ENCODE results near the gene SLC33A1.
A peak's percentile ranks its signal among the peaks of the same experiment; 100 is the strongest.
"Not testable (repeated sequence)": the region's sequence is repeated elsewhere in the genome, so short reads cannot be mapped to it uniquely, and the experiment has no call there.

SLC33A1 gene

DNA sequence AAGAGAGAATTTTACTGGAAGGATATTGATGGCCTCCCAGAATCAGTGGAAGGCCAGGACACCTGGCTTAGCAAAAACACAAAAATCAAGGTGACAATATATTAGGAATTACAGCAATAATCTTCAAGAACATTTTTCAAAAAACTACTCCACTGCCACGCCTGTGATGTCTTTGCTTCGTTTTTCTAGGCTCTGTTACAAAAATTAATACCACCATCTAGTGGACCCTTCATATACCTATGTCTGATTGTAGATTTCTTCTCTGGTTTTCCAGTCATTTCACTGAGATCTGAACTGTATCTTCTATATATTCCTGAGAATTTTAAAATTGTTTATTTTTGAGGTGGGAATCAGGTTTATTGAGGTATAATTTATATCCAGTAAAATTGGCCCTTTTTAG lies 5.6 kb upstream of the SLC33A1 start:
- no peak for DNase-seq (ENCODE audit: low read depth)
- peak; percentile 41 for TF ChIP-seq CTCF (conservative IDR thresholded peaks at IDR 0.05; ENCODE audit: low read length)
- no peak overlapping the region for H3K4me3 ChIP-seq (ENCODE audit: low read length)

DNA sequence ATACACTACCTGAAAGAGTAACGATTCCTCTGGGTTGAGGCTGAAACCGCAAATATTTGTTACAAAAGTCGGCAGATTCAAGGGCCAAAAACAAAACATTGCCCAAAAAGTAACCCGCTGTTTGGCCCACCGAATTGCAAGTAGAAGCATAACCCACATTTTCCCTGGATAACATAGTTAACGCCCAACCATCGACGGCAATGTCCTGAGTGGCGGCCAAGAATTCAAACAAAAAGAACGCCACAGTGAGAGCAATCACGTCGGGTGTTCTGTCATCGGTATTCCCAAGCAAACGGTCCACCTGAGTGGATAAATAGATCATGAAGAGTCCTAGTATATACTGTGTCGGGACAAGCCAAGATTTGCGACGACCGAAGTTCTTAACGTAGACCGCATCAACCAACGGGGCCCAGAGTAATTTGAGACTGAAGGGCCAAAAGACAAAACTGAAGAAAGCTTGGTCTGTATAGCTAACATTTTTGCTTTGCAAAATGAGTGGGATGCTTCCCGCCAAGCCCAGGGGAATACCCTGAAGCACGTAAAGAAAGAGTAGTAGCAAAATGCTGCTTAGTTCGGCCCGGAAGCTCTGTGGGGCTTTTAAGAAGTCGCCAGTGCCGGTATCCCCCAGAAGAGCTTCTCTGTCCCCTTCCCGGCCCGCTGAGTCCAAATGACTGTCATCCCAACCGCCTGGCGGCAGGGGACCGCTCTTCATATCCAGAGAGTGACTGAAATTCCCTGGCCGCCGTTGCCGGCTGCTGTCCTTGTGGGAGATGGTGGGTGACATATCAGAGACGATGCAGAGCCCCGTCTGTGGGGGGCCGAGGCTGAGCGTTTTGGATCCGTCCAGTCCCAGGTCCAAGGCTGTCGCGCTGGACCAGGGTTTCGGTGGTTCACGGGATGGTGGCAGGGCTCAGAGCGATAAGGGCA lies 750 bp downstream of the SLC33A1 start:
- H3K4me3 ChIP-seq (ENCODE audit: low read length), result peak overlapping the region; percentile 78
- no peak for DNase-seq (ENCODE audit: low read depth)
- TF ChIP-seq CTCF (conservative IDR thresholded peaks at IDR 0.05; ENCODE audit: low read length), result no peak

GRCh38 chr3:155852341-155852740 lies 1.9 kb downstream of the SLC33A1 start:
- H3K4me3 ChIP-seq (ENCODE audit: low read length), result peak overlapping the region; percentile 78
- DNase-seq (ENCODE audit: low read depth), result no peak
- no peak for TF ChIP-seq CTCF (conservative IDR thresholded peaks at IDR 0.05; ENCODE audit: low read length)

- not testable (repeated sequence) for H3K4me3 ChIP-seq (ENCODE audit: low read length); DNase-seq (ENCODE audit: low read depth)
Measured at GRCh38 chr3:155849404-155849803, 4.8 kb downstream of the SLC33A1 start.

DNA sequence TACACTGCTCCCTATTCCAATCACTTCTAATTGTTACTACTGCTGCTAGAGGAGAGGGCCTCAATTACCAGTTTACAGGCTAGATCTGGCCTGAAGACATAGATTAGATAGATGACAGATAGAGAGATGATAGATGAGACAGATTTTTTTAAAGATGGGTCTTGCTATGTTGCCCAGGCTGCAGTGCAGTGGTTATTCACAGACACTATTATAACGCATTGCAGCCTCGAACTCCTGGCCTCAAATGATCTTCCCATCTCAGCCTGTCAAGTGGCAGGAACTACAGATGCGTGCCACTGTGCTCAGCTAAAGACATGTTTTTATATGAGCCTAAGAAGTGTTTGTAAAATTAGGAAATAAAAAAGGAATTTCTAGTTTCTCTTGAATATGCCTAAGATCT lies 6.2 kb downstream of the SLC33A1 start:
- H3K4me3 ChIP-seq (ENCODE audit: low read length), result no peak overlapping the region

DNA sequence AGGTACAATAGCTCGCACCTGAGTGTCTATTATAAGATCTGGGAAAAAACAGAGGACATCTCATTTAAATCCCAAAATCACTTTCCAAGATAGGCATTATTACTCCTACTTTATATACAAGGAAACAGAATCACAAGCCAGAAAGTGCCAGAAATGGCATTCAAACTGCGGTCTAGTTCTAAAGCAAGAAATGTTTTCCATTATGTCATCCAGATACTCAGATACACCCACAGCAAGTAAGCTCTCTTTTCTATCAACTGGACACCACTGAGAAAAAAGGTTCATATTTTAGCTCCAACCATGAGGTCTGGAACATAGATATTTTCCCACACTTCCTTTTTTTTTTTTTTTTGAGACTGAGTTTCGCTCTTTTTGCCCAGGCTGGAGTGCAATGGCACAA lies 8.1 kb downstream of the SLC33A1 start:
- H3K4me3 ChIP-seq (ENCODE audit: low read length), result no peak overlapping the region
- DNase-seq (ENCODE audit: low read depth), result no peak

More for the DNA sequence above, 6.2 kb downstream of the SLC33A1 start:
- no peak for DNase-seq (ENCODE audit: low read depth)
- no peak for TF ChIP-seq CTCF (conservative IDR thresholded peaks at IDR 0.05; ENCODE audit: low read length)

DNA sequence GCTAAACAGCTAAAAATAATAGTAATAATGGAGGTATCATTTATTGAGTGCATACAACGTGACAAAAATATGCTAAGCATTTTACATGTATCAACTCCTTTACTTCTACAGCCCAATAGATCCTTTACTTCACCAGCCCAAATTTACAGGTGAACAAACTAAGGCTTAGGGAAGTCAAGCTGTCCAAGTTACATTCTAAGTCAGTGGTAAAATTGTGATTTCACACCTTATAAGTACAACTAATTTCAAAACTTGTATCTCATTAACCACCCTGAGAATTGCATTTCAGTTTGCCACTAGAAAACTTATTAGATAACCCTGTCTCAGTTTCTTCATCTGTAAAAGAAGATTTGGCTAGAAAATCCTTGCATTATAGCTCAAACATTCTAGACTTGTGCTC lies 10.7 kb downstream of the SLC33A1 start:
- no peak overlapping the region for H3K4me3 ChIP-seq (ENCODE audit: low read length)
- DNase-seq (ENCODE audit: low read depth), result no peak
- TF ChIP-seq CTCF (conservative IDR thresholded peaks at IDR 0.05; ENCODE audit: low read length), result no peak

More for the DNA sequence above, 8.1 kb downstream of the SLC33A1 start:
- no peak for TF ChIP-seq CTCF (conservative IDR thresholded peaks at IDR 0.05; ENCODE audit: low read length)

Data from AG10803 (cell line).